OCI-LY3 (cell line): ENCODE results near the gene SERINC5.

ENCODE experiments used
- H2AFZ ChIP-seq: fragments of 200-600, 300-600 bp; shearing (Covaris generic); 2 replicates; pipeline ENCODE4 v1.6.0; 2014; ENCODE audit warnings: antibody characterized with exemption, low read depth, low read length
- H3K27ac ChIP-seq: fragments of 200-600, 300-600 bp; sonication (generic); 2 replicates; pipeline ENCODE4 v1.5.1; 2014; ENCODE audit warnings: mild to moderate bottlenecking, low read length, moderate library complexity, mixed read lengths
- H3K27me3 ChIP-seq: fragments of 200-600, 300-600 bp; sonication (generic); 2 replicates; pipeline ENCODE4 v1.6.1; 2014; ENCODE audit warnings: low read depth, low read length, mixed read lengths
- H3K36me3 ChIP-seq: fragments of 200-600, 300-600 bp; sonication (generic); replicated peaks from 2 replicates; pipeline ENCODE3; 2014; ENCODE audit warnings: low read depth, low read length, mixed read lengths
- H3K4me1 ChIP-seq: fragments of 300-600, 200-600 bp; sonication (generic); 2 replicates; pipeline ENCODE4 v1.6.1; 2014; ENCODE audit warnings: low read length, mixed read lengths
- H3K4me2 ChIP-seq: fragments of 200-600, 300-600 bp; sonication (generic); 2 replicates; pipeline ENCODE4 v1.6.1; 2014; ENCODE audit warnings: low read length, mixed read lengths
- H3K4me3 ChIP-seq: fragments of 300-600, 200-600 bp; sonication (generic); 2 replicates; pipeline ENCODE4 v1.5.1; 2014; ENCODE audit warnings: antibody characterized with exemption, mild to moderate bottlenecking, low read length, moderate library complexity
- H3K79me2 ChIP-seq: fragments of 300-600, 200-600 bp; shearing (Covaris generic); 2 replicates; pipeline ENCODE4 v1.6.1; 2014; ENCODE audit warnings: mild to moderate bottlenecking, low read length, mixed read lengths
- H3K9ac ChIP-seq: fragments of 300-600, 200-600 bp; shearing (Covaris generic); 2 replicates; pipeline ENCODE4 v1.6.0; 2014; ENCODE audit warnings: mild to moderate bottlenecking, low read length, moderate library complexity
- H3K9me3 ChIP-seq: fragments of 200-600, 300-600 bp; shearing (Covaris generic); 2 replicates; pipeline ENCODE4 v1.6.1; 2014; ENCODE audit warnings: low read length, mixed read lengths; ENCODE audit not compliant: insufficient read depth
- H4K20me1 ChIP-seq: fragments of 200-600, 300-600 bp; sonication (generic); 2 replicates; pipeline ENCODE4 v1.6.1; 2016; ENCODE audit warnings: low read length, mixed read lengths; ENCODE audit not compliant: insufficient read depth
- EZH2phosphoT487 ChIP-seq: fragments of 200-600 bp; shearing (Covaris generic); IDR thresholded peaks from 2 replicates; pipeline ENCODE4 v1.6.1; 2018; ENCODE audit warnings: antibody characterized with exemption, mixed run types, low read depth
- TF ChIP-seq, protein P1 (sequence below): fragments of 200-600, 300-600 bp; sonication (generic); IDR thresholded peaks from 2 replicates; pipeline ENCODE4 v1.5.1; 2014; ENCODE audit warnings: antibody characterized with exemption, low read length, low read depth

SERINC5 gene

DNA sequence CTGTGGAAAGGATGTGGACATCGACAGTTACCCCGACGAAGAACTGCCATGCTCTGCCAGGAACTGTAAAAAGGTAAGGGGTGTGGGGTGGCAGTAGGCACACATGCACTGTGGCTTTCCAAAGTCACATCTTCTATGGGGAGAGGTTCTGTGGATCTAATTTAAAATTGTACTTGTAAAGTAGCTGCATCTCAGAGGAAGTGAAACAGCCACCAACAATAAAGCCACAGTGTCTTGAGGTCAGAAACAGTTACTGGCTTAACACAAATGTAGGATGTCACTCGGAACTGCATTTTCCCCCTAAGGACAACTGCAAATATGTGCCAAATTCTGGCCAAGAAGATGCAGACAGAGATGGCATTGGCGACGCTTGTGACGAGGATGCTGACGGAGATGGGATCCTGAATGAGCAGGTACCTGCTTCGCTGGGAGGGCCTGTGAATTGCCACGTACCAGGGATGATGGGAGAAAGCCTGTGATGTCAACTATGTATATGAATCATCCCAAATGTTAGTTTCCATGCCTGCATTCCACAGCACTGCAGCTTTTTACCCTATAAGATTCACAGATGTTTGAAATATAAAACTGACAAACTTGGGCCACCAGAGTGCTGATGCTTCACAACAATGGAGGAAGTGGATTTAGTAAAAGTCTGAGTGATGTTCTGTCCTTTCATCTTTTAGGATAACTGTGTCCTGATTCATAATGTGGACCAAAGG lies 185.4 kb downstream of the SERINC5 start:
- TF ChIP-seq, protein P1, sequence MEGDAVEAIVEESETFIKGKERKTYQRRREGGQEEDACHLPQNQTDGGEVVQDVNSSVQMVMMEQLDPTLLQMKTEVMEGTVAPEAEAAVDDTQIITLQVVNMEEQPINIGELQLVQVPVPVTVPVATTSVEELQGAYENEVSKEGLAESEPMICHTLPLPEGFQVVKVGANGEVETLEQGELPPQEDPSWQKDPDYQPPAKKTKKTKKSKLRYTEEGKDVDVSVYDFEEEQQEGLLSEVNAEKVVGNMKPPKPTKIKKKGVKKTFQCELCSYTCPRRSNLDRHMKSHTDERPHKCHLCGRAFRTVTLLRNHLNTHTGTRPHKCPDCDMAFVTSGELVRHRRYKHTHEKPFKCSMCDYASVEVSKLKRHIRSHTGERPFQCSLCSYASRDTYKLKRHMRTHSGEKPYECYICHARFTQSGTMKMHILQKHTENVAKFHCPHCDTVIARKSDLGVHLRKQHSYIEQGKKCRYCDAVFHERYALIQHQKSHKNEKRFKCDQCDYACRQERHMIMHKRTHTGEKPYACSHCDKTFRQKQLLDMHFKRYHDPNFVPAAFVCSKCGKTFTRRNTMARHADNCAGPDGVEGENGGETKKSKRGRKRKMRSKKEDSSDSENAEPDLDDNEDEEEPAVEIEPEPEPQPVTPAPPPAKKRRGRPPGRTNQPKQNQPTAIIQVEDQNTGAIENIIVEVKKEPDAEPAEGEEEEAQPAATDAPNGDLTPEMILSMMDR, result no peak
- TF ChIP-seq EZH2phosphoT487, result no peak
- H3K79me2 ChIP-seq, result no peaks in the 10 kb centered on the region
- no peaks in the 10 kb centered on the region for H4K20me1 ChIP-seq
- H3K27ac ChIP-seq, result no peak overlapping the region
- no peak overlapping the region for H3K4me3 ChIP-seq
- no peak overlapping the region for H3K9ac ChIP-seq
- H3K4me2 ChIP-seq, result no peak overlapping the region
- H3K4me1 ChIP-seq, result no peaks in the 10 kb centered on the region
- H3K27me3 ChIP-seq, result peaks cover 3% of the 10 kb centered on the region; the same call in 1 of the 2 replicates
- H2AFZ ChIP-seq, result no peak overlapping the region
- no peaks in the 10 kb centered on the region for H3K36me3 ChIP-seq
- no peaks in the 10 kb centered on the region for H3K9me3 ChIP-seq

DNA sequence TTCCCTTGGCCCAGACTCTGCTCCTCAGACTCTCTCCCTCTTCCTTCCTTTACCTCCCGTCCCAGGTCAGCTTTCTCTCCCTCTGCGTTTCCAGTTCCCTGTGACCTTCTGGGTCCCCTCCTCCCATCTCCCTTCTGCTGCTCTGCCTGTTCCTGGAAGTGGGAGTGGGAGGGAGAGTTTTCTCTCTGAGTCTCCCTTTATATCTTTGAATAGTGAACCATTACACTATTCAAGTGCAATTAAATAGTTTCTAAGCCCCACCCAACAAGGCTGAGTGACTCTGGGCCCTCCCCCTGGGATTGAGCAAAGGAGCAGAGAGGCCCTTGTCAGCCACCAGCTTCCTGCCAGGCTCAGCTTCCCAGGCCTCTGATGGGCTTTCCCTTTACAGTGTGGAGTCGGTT lies 185.9 kb downstream of the SERINC5 start:
- Histone ChIP-seq H4K20me1 (no peaks in the 10 kb centered on the region), H3K27me3 (peaks cover 7% of the 10 kb centered on the region), H3K9me3 (no peaks in the 10 kb centered on the region), H3K36me3 (no peaks in the 10 kb centered on the region), H3K27ac (no peak overlapping the region), H3K4me2 (no peak overlapping the region), H3K9ac (no peak overlapping the region), H3K4me1 (no peaks in the 10 kb centered on the region), H2AFZ (no peak overlapping the region), H3K4me3 (no peak overlapping the region), H3K79me2 (no peaks in the 10 kb centered on the region)
- TF ChIP-seq EZH2phosphoT487, result no peak
- TF ChIP-seq, protein P1, result no peak

DNA sequence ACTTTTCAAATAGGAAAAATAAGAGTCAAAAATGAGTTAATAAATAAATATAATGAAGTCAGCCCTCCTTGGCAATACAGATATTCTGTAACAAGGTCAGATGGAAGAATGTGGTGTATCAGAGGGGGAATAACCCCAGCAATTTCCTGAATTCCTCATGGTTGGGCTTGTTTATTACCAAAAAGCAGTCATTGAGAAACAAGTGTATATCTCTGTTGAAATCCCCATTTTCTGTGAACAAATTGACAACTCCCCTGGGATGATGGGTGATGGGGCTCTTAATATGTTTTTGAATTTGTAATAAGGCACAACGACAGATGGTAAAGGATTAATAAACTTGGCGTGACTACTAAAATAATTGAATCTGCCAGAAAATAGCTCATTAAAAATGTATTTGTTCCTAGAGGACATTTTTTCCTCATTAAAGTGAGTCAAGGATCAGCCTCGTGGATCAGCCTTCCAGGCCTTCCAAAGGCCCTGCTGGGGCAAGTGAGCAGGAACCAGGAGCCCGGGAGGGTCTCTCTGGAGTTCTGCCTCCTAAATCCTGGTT lies 186.5 kb downstream of the SERINC5 start:
- no peak overlapping the region for H3K4me2 ChIP-seq

DNA sequence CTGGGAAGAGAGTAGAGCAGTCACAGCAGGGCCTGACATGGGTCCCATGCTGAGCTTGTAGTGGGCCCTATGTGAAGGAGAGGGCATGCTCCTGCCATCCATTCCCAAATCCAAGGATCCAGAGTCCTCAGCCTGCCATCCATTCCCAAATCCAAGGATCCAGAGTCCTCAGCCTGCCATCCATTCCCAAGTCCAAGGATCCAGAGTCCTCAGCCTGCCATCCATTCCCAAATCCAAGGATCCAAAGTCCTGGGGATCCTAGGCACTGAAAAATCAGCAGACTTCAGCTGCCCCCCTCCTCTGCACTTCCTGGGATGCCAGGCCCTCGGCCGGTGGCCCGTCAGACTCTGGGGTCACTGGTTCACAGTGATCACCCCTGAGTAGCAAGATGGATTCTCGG lies 187.1 kb downstream of the SERINC5 start:
- Histone ChIP-seq H3K9me3 (no peaks in the 10 kb centered on the region), H3K4me3 (no peak overlapping the region), H3K79me2 (no peaks in the 10 kb centered on the region), H3K4me2 (no peak overlapping the region), H3K36me3 (no peaks in the 10 kb centered on the region), H3K27me3 (peaks cover 5% of the 10 kb centered on the region), H3K9ac (no peak overlapping the region), H3K4me1 (no peaks in the 10 kb centered on the region), H3K27ac (no peak overlapping the region), H2AFZ (no peak overlapping the region), H4K20me1 (no peaks in the 10 kb centered on the region)
- TF ChIP-seq, protein P1, result no peak
- TF ChIP-seq EZH2phosphoT487, result no peak

More for the DNA sequence above, 186.5 kb downstream of the SERINC5 start:
- TF ChIP-seq EZH2phosphoT487, result no peak
- TF ChIP-seq, protein P1, result no peak
- no peaks in the 10 kb centered on the region for H3K4me1 ChIP-seq
- no peak overlapping the region for H3K9ac ChIP-seq
- no peaks in the 10 kb centered on the region for H3K9me3 ChIP-seq
- no peaks in the 10 kb centered on the region for H3K79me2 ChIP-seq
- H3K27me3 ChIP-seq, result peaks cover 8% of the 10 kb centered on the region
- no peaks in the 10 kb centered on the region for H3K36me3 ChIP-seq
- no peaks in the 10 kb centered on the region for H4K20me1 ChIP-seq
- no peak overlapping the region for H3K27ac ChIP-seq
- H2AFZ ChIP-seq, result no peak overlapping the region
- H3K4me3 ChIP-seq, result no peak overlapping the region
